ENCODE results near the gene PRRG4. TPM values are rescaled to one million over a fixed set of nuclear protein-coding genes. Genes with fewer than 3 reads are reported as not detected.
A peak's percentile ranks its signal among the peaks of the same experiment; 100 is the strongest.

Gene PRRG4
- total and polyA plus RNA-seq, 2 donors (not counting 3 experiments of a cell fraction or from before 2014, with no cell fraction given) = 0.09 TPM; not detected in 1

GRCh38 chr11:32894921-32895320, 65.2 kb downstream of the PRRG4 start:
- H3K4me1 ChIP-seq (ENCODE audit: control insufficient read depth, extremely low read depth, insufficient read depth, low read length) = peaks cover 13% of the 10 kb centered on the region
- no peaks in the 10 kb centered on the region for H3K36me3 ChIP-seq (ENCODE audit: control insufficient read depth in 2 of 2, extremely low read depth in 1 of 2, insufficient read depth in 2 of 2, low read length in 2 of 2)
- no peaks in the 10 kb centered on the region for H4K20me1 ChIP-seq (replicated peaks; ENCODE audit: control insufficient read depth, extremely low read depth, insufficient read depth, low read length)
- H3K9me1 ChIP-seq (replicated peaks; ENCODE audit: control insufficient read depth, extremely low read depth, insufficient read depth, low read length) = no peaks in the 10 kb centered on the region
- peak overlapping the region; percentile 89 for H3K27ac ChIP-seq (ENCODE audit: insufficient read depth, low read depth, low read length)
- FAIRE-seq (no peak), DNase-seq (ENCODE audit: low read depth, low spot score) (no peak)
- peaks cover 63% of the 10 kb centered on the region for H3K79me2 ChIP-seq (ENCODE audit: control insufficient read depth, insufficient read depth, low read length)
- no peak overlapping the region for H2AFZ ChIP-seq (ENCODE audit: low read depth, low read length)
- intact Hi-C loops (cut with micrococcal nuclease) (loop anchor here (1.0 to 10.0 kb wide), 4 partner anchors 144 to 810 kb away; partner anchors contain the start of genes C11orf91, EIF3M and TCP11L1), dilution Hi-C loops (cut with MboI; ENCODE audit: extremely low pct_ligation_motif_present, low sequenced_read_pairs) (no loop called here)
- peak overlapping the region; percentile 95 for H3K9ac ChIP-seq (replicated peaks; ENCODE audit: extremely low read depth, insufficient read depth, low read length)
- ChIA-PET CTCF (interaction anchor here (1.2 to 3.0 kb wide), 4 partner anchors 9 to 171 kb away, joined by 3 to 14 read pairs (median 8); no protein-coding TSS in a partner anchor), POLR2A (no interaction called here)
- TF ChIP-seq, protein P1, sequence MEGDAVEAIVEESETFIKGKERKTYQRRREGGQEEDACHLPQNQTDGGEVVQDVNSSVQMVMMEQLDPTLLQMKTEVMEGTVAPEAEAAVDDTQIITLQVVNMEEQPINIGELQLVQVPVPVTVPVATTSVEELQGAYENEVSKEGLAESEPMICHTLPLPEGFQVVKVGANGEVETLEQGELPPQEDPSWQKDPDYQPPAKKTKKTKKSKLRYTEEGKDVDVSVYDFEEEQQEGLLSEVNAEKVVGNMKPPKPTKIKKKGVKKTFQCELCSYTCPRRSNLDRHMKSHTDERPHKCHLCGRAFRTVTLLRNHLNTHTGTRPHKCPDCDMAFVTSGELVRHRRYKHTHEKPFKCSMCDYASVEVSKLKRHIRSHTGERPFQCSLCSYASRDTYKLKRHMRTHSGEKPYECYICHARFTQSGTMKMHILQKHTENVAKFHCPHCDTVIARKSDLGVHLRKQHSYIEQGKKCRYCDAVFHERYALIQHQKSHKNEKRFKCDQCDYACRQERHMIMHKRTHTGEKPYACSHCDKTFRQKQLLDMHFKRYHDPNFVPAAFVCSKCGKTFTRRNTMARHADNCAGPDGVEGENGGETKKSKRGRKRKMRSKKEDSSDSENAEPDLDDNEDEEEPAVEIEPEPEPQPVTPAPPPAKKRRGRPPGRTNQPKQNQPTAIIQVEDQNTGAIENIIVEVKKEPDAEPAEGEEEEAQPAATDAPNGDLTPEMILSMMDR (IDR thresholded peaks at IDR 0.05; ENCODE audit: extremely low read depth in 1 of 2, insufficient read depth in 1 of 2, low read depth in 1 of 2, low read length in 2 of 2) = no peak
- TF ChIP-seq POLR2AphosphoS5 (IDR thresholded peaks at IDR 0.05; ENCODE audit: insufficient read depth, low read depth, low read length) = no peak
- no peak for TF ChIP-seq GATA2 (IDR thresholded peaks at IDR 0.05; ENCODE audit: insufficient read depth, insufficient read length, low read depth, low read length)
- TF ChIP-seq FOS (IDR thresholded peaks at IDR 0.05; ENCODE audit: borderline replicate concordance, insufficient read depth, low read length) = no peak
- TF ChIP-seq JUN (IDR thresholded peaks at IDR 0.05; ENCODE audit: borderline replicate concordance, insufficient read depth, insufficient read length, low read depth) = no peak
- TF ChIP-seq MAX (IDR thresholded peaks at IDR 0.05; ENCODE audit: insufficient read depth, insufficient read length) = no peak
- TF ChIP-seq MYC (IDR thresholded peaks at IDR 0.05; ENCODE audit: low read depth, low read length) = no peak
- no peak for TF ChIP-seq EZH2 (IDR thresholded peaks at IDR 0.05; ENCODE audit: borderline replicate concordance, low read depth, low read length, severe bottlenecking)
- TF ChIP-seq POLR2A (IDR thresholded peaks at IDR 0.05; ENCODE audit: low read depth, low read length) = no peak
- H3K27me3 ChIP-seq (ENCODE audit: control insufficient read depth in 2 of 2, insufficient read depth in 2 of 2, low read length in 2 of 2) = no peaks in the 10 kb centered on the region
- H3K4me3 ChIP-seq (replicated peaks in 1 of 3; ENCODE audit: insufficient read depth in 1 of 3, low read depth in 1 of 3, low read length in 3 of 3) = peak overlapping the region in 1 of 3 experiments; percentile 82
- no peaks in the 10 kb centered on the region for H3K9me3 ChIP-seq (replicated peaks; ENCODE audit: control insufficient read depth, insufficient read depth, low read length)
- BruUV-seq (replicated peaks) = no TSS peak
- peak overlapping the region; percentile 99 for H3K4me2 ChIP-seq (ENCODE audit: insufficient read depth, low read length)
